Adrenal gland (tissue), 5 donors: ENCODE results near the gene ZCCHC9.

Experiments used
- CTCF ChIP-seq, 6 experiments: fragments of 450-650 bp in 4 of 6; fragments of 200-600 bp in 2 of 6; sonication (generic) in 1 of 6; IDR thresholded peaks; 1 replicate in 5 of 6; 2 replicates in 1 of 6; pipeline versions ENCODE4 v1.5.1 to v1.8.0; 2016 to 2021; ENCODE audit warnings: antibody characterized with exemption in 6 of 6, mild to moderate bottlenecking in 2 of 6, moderate library complexity in 1 of 6
- POLR2A ChIP-seq, 2 donors: fragments of 450-650 bp; IDR thresholded peaks; one replicate each; pipeline ENCODE4 v1.6.1; 2017; ENCODE audit warnings: antibody characterized with exemption in 2 of 2, mild to moderate bottlenecking in 2 of 2, moderate library complexity in 1 of 2
- donor health status: DM: no; HTN: no; CAD: no.

GRCh38 chr5:81314581-81314980, 13.2 kb downstream of the ZCCHC9 start:
- no peak for TF ChIP-seq CTCF (IDR thresholded peaks at IDR 0.05)
- no peak for TF ChIP-seq POLR2A (IDR thresholded peaks at IDR 0.05)
